NCI-H524 treated with DMSO at 0.1 percent for 48 hours (cell line): ENCODE results near the gene PIGO.

ENCODE experiments used
- DNase-seq: peaks from one replicate; lab custom pipeline; 2025; lab: John Stamatoyannopoulos, UW

Gene PIGO

GRCh38 chr9:35096035-35096849 lies at the start of gene PIGO:
Gene PIGO (minus strand): TSS chr9:35096591. CDS start chr9:35095565, 1,026 bp downstream.
- DNase-seq, result peak; percentile 36

GRCh38 chr9:35142037-35142436 lies 45.6 kb upstream of the PIGO start:
- no peak for DNase-seq

- no peak for DNase-seq
Observed at GRCh38 chr9:35140093-35140492, 43.7 kb upstream of the PIGO start.

- no peak for DNase-seq
Observed at GRCh38 chr9:35136866-35137265, 40.5 kb upstream of the PIGO start.

GRCh38 chr9:35135988-35136387 lies 39.6 kb upstream of the PIGO start:
- DNase-seq, result no peak

GRCh38 chr9:35134920-35135319 lies 38.5 kb upstream of the PIGO start:
- no peak for DNase-seq

GRCh38 chr9:35116898-35117551 lies 20.6 kb upstream of the PIGO start:
- DNase-seq, result peak; percentile 52

- DNase-seq, result no peak
Observed at GRCh38 chr9:35116539-35116897, 20.1 kb upstream of the PIGO start.

GRCh38 chr9:35115680-35116538 lies 19.5 kb upstream of the PIGO start, which contains the start of gene ATOSB:
Gene ATOSB (minus strand): TSS chr9:35115862. CDS start chr9:35108274, 7,588 bp downstream.
- DNase-seq, result peak; percentile 82

- no peak for DNase-seq
Observed at GRCh38 chr9:35114840-35115628, 18.6 kb upstream of the PIGO start.

GRCh38 chr9:35114113-35114839 lies 17.9 kb upstream of the PIGO start:
- no peak for DNase-seq

GRCh38 chr9:35112257-35113020 lies 16.0 kb upstream of the PIGO start:
- no peak for DNase-seq

- DNase-seq, result peak; percentile 59
Observed at GRCh38 chr9:35111001-35111933, 14.9 kb upstream of the PIGO start.

- no peak for DNase-seq
Observed at GRCh38 chr9:35110327-35110761, 14.0 kb upstream of the PIGO start.

GRCh38 chr9:35108946-35109575 lies 12.7 kb upstream of the PIGO start:
- DNase-seq, result no peak

- DNase-seq, result no peak
Observed at GRCh38 chr9:35108461-35108860, 12.1 kb upstream of the PIGO start.

- no peak for DNase-seq
Observed at GRCh38 chr9:35107297-35108290, 11.2 kb upstream of the PIGO start.
